H9 (cell line): ENCODE measurements around the gene MGST2. TPM values are rescaled to one million over a fixed set of nuclear protein-coding genes. Genes with fewer than 3 reads are reported as not detected.
A peak's percentile ranks its signal among the peaks of the same experiment; 100 is the strongest.

Experiments used
- DNase-seq: peaks from one replicate; pipeline ENCODE4 v3.0.0-alpha.2; 2017
- H2AFZ ChIP-seq: one replicate; pipeline ENCODE4 v1.6.1; 2013; ENCODE audit warnings: mild to moderate bottlenecking, low read length, control low read depth, moderate library complexity
- H2AK5ac ChIP-seq: 2 replicates; pipeline ENCODE4 v1.6.1; 2013; ENCODE audit warnings: low read length, control low read depth, mixed read lengths; ENCODE audit not compliant: insufficient read length
- H2BK120ac ChIP-seq: one replicate; pipeline ENCODE4 v1.6.1; 2013; ENCODE audit warnings: low read depth, mild to moderate bottlenecking, low read length, control low read depth, inconsistent platforms; ENCODE audit not compliant: poor library complexity, severe bottlenecking
- H2BK12ac ChIP-seq: 2 replicates; pipeline ENCODE4 v1.6.1; 2013; ENCODE audit warnings: low read length, control low read depth, mixed read lengths, low read depth; ENCODE audit not compliant: insufficient read length
- H2BK15ac ChIP-seq: 2 replicates; pipeline ENCODE4 v1.6.1; 2013; ENCODE audit warnings: low read depth, low read length, control low read depth
- H2BK20ac ChIP-seq: one replicate; pipeline ENCODE4 v1.6.1; 2013; ENCODE audit warnings: low read depth, mild to moderate bottlenecking, low read length, control low read depth, inconsistent platforms; ENCODE audit not compliant: poor library complexity, severe bottlenecking
- H2BK5ac ChIP-seq: 2 replicates; pipeline ENCODE4 v1.6.1; 2013; ENCODE audit warnings: low read length, control low read depth, mixed read lengths; ENCODE audit not compliant: insufficient read length
- H3K14ac ChIP-seq: 2 replicates; pipeline ENCODE4 v1.6.1; 2013; ENCODE audit warnings: low read length, control low read depth; ENCODE audit not compliant: insufficient read depth
- H3K18ac ChIP-seq: 2 replicates; pipeline ENCODE4 v1.6.1; 2013; ENCODE audit warnings: low read depth, mild to moderate bottlenecking, mixed read lengths, low read length, control low read depth; ENCODE audit not compliant: insufficient read length
- H3K23ac ChIP-seq: 2 replicates; pipeline ENCODE4 v1.6.1; 2013; ENCODE audit warnings: low read length, control low read depth, mixed read lengths, low read depth; ENCODE audit not compliant: insufficient read length
- H3K23me2 ChIP-seq: 2 replicates; pipeline ENCODE4 v1.6.1; 2013; ENCODE audit warnings: low read depth, mild to moderate bottlenecking, mixed read lengths, low read length, control low read depth; ENCODE audit not compliant: insufficient read length, poor library complexity, severe bottlenecking
- H3K27ac ChIP-seq: 2 replicates; pipeline ENCODE4 v1.5.1; 2013; ENCODE audit warnings: low read length, control low read depth, mixed read lengths, low read depth; ENCODE audit not compliant: insufficient read length
- H3K27me3 ChIP-seq: 2 replicates; pipeline ENCODE4 v1.6.1; 2013; ENCODE audit warnings: low read length, control low read depth, inconsistent platforms; ENCODE audit not compliant: insufficient read depth
- H3K4ac ChIP-seq: 2 replicates; pipeline ENCODE4 v1.6.1; 2013; ENCODE audit warnings: low read depth, mild to moderate bottlenecking, control low read depth, inconsistent platforms, low read length, moderate library complexity
- H3K4me1 ChIP-seq: 2 replicates; pipeline ENCODE4 v1.6.1; 2013; ENCODE audit warnings: low read length, control low read depth, inconsistent platforms; ENCODE audit not compliant: insufficient read depth
- H3K4me2 ChIP-seq: 2 replicates; pipeline ENCODE4 v1.6.1; 2013; ENCODE audit warnings: low read length, control low read depth, mixed read lengths; ENCODE audit not compliant: insufficient read length, insufficient read depth
- H3K56ac ChIP-seq: 2 replicates; pipeline ENCODE4 v1.6.1; 2013; ENCODE audit warnings: low read depth, mild to moderate bottlenecking, mixed read lengths, low read length, control low read depth; ENCODE audit not compliant: insufficient read length
- H3K79me1 ChIP-seq: 2 replicates; pipeline ENCODE4 v1.6.1; 2013; ENCODE audit warnings: low read depth, mild to moderate bottlenecking, moderate library complexity, low read length, control low read depth, inconsistent platforms; ENCODE audit not compliant: insufficient read depth, poor library complexity, severe bottlenecking
- H3K79me2 ChIP-seq: 2 replicates; pipeline ENCODE4 v1.6.1; 2013; ENCODE audit warnings: low read length, control low read depth, inconsistent platforms; ENCODE audit not compliant: insufficient read depth
- H3K9ac ChIP-seq: 2 replicates; pipeline ENCODE4 v1.6.1; 2013; ENCODE audit warnings: low read length, control low read depth, mixed read lengths; ENCODE audit not compliant: insufficient read length; ENCODE audit errors: extremely low read depth
- H3K9me3 ChIP-seq: one replicate; pipeline ENCODE4 v1.6.1; 2013; ENCODE audit warnings: low read depth, low read length, inconsistent platforms; ENCODE audit not compliant: control insufficient read depth
- H3T11ph ChIP-seq: one replicate; pipeline ENCODE4 v1.6.1; 2013; ENCODE audit warnings: mild to moderate bottlenecking, low read length, control low read depth, inconsistent platforms
- H4K20me1 ChIP-seq: one replicate; pipeline ENCODE4 v1.6.1; 2013; ENCODE audit not compliant: control insufficient read depth, insufficient read length, insufficient read depth
- H4K5ac ChIP-seq: 2 replicates; pipeline ENCODE4 v1.6.1; 2013; ENCODE audit warnings: low read depth, mild to moderate bottlenecking, mixed read lengths, low read length, control low read depth; ENCODE audit not compliant: insufficient read length
- H4K8ac ChIP-seq: replicated peaks from 2 replicates; pipeline ENCODE4 v1.6.1; 2013; ENCODE audit warnings: low read length, control low read depth, mixed read lengths, low read depth; ENCODE audit not compliant: insufficient read length
- H4K91ac ChIP-seq: 2 replicates; pipeline ENCODE4 v1.6.1; 2013; ENCODE audit warnings: low read depth, mild to moderate bottlenecking, moderate library complexity, mixed read lengths, low read length, control low read depth; ENCODE audit not compliant: insufficient read length
- H3K27ac Mint-ChIP-seq, 3 experiments: 2 replicates in 2 of 3; 3 replicates in 1 of 3; pipeline ENCODE4 v1.8.0; 2020 to 2021; ENCODE audit warnings: mixed read lengths in 3 of 3, mild to moderate bottlenecking in 1 of 3, moderate library complexity in 1 of 3
- H3K27me3 Mint-ChIP-seq: 2 replicates; pipeline ENCODE4 v1.8.0; 2021; ENCODE audit warnings: low read depth, mild to moderate bottlenecking, moderate library complexity, mixed read lengths
- H3K36me3 Mint-ChIP-seq, 3 experiments: 2 replicates in 2 of 3; 3 replicates in 1 of 3; pipeline ENCODE4 v1.8.0; 2020 to 2021; ENCODE audit warnings: low read depth in 3 of 3, mixed read lengths in 3 of 3; ENCODE audit not compliant: insufficient read depth in 1 of 3
- H3K4me1 Mint-ChIP-seq, 2 experiments: 2 replicates each; pipeline ENCODE4 v1.8.0; 2020; ENCODE audit warnings: mixed read lengths in 2 of 2
- H3K4me3 Mint-ChIP-seq, 2 experiments: 2 replicates in 1 of 2; 3 replicates in 1 of 2; pipeline ENCODE4 v1.8.0; 2020 to 2021; ENCODE audit warnings: mild to moderate bottlenecking in 2 of 2, mixed read lengths in 2 of 2, moderate library complexity in 1 of 2
- H3K9me3 Mint-ChIP-seq, 2 experiments: 2 replicates in 1 of 2; 3 replicates in 1 of 2; pipeline ENCODE4 v1.8.0; 2020; ENCODE audit warnings: mild to moderate bottlenecking in 2 of 2, mixed read lengths in 2 of 2, moderate library complexity in 1 of 2
- CTCF ChIP-seq: fragments of 200-600 bp; sonication (generic); conservative IDR thresholded peaks from 3 replicates; pipeline ENCODE4 v1.8.0; 2021; ENCODE audit warnings: antibody characterized with exemption, mild to moderate bottlenecking
- WGBS: extraction: QIAGEN DNeasy Blood & Tissue Kit; methylation state at CpG from one replicate; pipeline ENCODE4 v1.1.7; 2013; ENCODE audit warnings: missing lambda C conversion rate, low lambda C conversion rate, mixed read lengths; ENCODE audit not compliant: insufficient read length; ENCODE audit errors: extremely low coverage; 5-methylcytosine and 5-hydroxymethylcytosine counted together
- total RNA-seq: library from RNA; stranded (reverse); gene quantifications from 2 replicates; pipeline ENCODE4 v1.2.1, GENCODE V29; 2021

MGST2 gene
- total RNA-seq, 1 experiment from 2014 or later: 6.4 TPM

GRCh38 chr4:139682309-139682708 is 16.7 kb downstream of the MGST2 start:
- Histone ChIP-seq H3K56ac (no peak overlapping the region), H3K4me2 (no peak overlapping the region), H3K79me2 (no peaks in the 10 kb centered on the region), H3K9ac (no peak overlapping the region), H2BK20ac (no peak overlapping the region), H2BK12ac (no peak overlapping the region), H3K14ac (no peak overlapping the region), H3T11ph (no peak overlapping the region), H2AFZ (no peak overlapping the region), H3K23ac (no peak overlapping the region), H3K79me1 (no peaks in the 10 kb centered on the region), H3K27ac (no peak overlapping the region), H3K27me3 (no peaks in the 10 kb centered on the region), H3K18ac (no peak overlapping the region), H2BK120ac (no peak overlapping the region), H2AK5ac (no peak overlapping the region), H4K5ac (no peak overlapping the region), H2BK5ac (no peak overlapping the region), H3K4ac (no peak overlapping the region), H4K8ac (no peak overlapping the region), H2BK15ac (no peak overlapping the region), H4K91ac (no peak overlapping the region), H3K9me3 (no peaks in the 10 kb centered on the region), H3K23me2 (no peaks in the 10 kb centered on the region), H3K4me1 (no peaks in the 10 kb centered on the region), H4K20me1 (no peaks in the 10 kb centered on the region)
- no peak for DNase-seq
- no CpG with 5 or more reads among the region's 2 CpGs for WGBS
- H3K27me3 Mint-ChIP-seq: peaks cover 2% of the 10 kb centered on the region; the same call in 1 of the 2 replicates
- TF ChIP-seq CTCF: no peak
- peaks cover 12 to 28% (median 17%) of the 10 kb centered on the region in 3 experiments for H3K36me3 Mint-ChIP-seq
- H3K9me3 Mint-ChIP-seq: peaks cover 5 to 14% of the 10 kb centered on the region in 2 experiments; a peak in 4 of 5 replicates
- no peak overlapping the region for H3K4me3 Mint-ChIP-seq
- peak overlapping the region in 1 of 3 experiments; percentile 24; a peak in 2 of 7 replicates for H3K27ac Mint-ChIP-seq
- peaks cover 0 to 6% of the 10 kb centered on the region in 2 experiments; a peak in 3 of 4 replicates for H3K4me1 Mint-ChIP-seq
